Measurements from ENCODE around the gene ETNK2.

- no peak for TF ChIP-seq CTCF (conservative IDR thresholded peaks at IDR 0.05; ENCODE audit: low read length)
- no peak for TF ChIP-seq EZH2phosphoT487 (IDR thresholded peaks at IDR 0.05; ENCODE audit: borderline replicate concordance, low read depth, low read length)
These were observed 44.4 kb upstream of the ETNK2 start, which contains the start of gene KISS1 for GRCh38 chr1:204196068-204196795.

Measured in OCI-LY7 (cell line).